ENCODE results near the gene BABAM2. TPM values are rescaled to one million over a fixed set of nuclear protein-coding genes. Genes with fewer than 3 reads are reported as not detected.
"Not testable (repeated sequence)": the region's sequence is repeated elsewhere in the genome, so short reads cannot be mapped to it uniquely, and the experiment has no call there.

Gene BABAM2
- total RNA-seq, 1 experiment from 2014 or later, result 33.1 TPM

GRCh38 chr2:28318462-28319117 is 428.1 kb downstream of the BABAM2 start:
- DNase-seq, result no peak
- H3K36me3 ChIP-seq, result no peaks in the 10 kb centered on the region
- no peaks in the 10 kb centered on the region for H3K27me3 ChIP-seq
- H3K4me3 ChIP-seq, result no peak overlapping the region
- no peaks in the 10 kb centered on the region for H3K9me3 ChIP-seq

- H3K9me3 ChIP-seq, result no peaks in the 10 kb centered on the region
- H3K4me3 ChIP-seq, result no peak overlapping the region
- DNase-seq, result peak; percentile 77
- H3K27me3 ChIP-seq, result no peaks in the 10 kb centered on the region
- H3K36me3 ChIP-seq, result no peaks in the 10 kb centered on the region
These were observed 428.8 kb downstream of the BABAM2 start for GRCh38 chr2:28319118-28320008.

GRCh38 chr2:28320009-28320365 is 429.5 kb downstream of the BABAM2 start:
- Histone ChIP-seq H3K9me3 (no peaks in the 10 kb centered on the region), H3K27me3 (no peaks in the 10 kb centered on the region), H3K36me3 (no peaks in the 10 kb centered on the region), H3K4me3 (no peak overlapping the region)
- no peak for DNase-seq

- no peak for DNase-seq
- Histone ChIP-seq H3K36me3 (no peaks in the 10 kb centered on the region), H3K4me3 (no peak overlapping the region), H3K9me3 (no peaks in the 10 kb centered on the region), H3K27me3 (no peaks in the 10 kb centered on the region)
These were observed 429.8 kb downstream of the BABAM2 start for GRCh38 chr2:28320371-28320770.

- Histone ChIP-seq H3K9me3 (no peaks in the 10 kb centered on the region), H3K36me3 (no peaks in the 10 kb centered on the region), H3K4me3 (no peak overlapping the region), H3K27me3 (no peaks in the 10 kb centered on the region)
- DNase-seq, result no peak
These were observed 430.9 kb downstream of the BABAM2 start for GRCh38 chr2:28321426-28321825.

GRCh38 chr2:28322051-28322450 is 431.5 kb downstream of the BABAM2 start:
- H3K36me3 ChIP-seq, result no peaks in the 10 kb centered on the region
- DNase-seq, result no peak
- no peak overlapping the region for H3K4me3 ChIP-seq
- no peaks in the 10 kb centered on the region for H3K27me3 ChIP-seq
- no peaks in the 10 kb centered on the region for H3K9me3 ChIP-seq

- Histone ChIP-seq H3K27me3 (no peaks in the 10 kb centered on the region), H3K9me3 (no peaks in the 10 kb centered on the region), H3K36me3 (no peaks in the 10 kb centered on the region), H3K4me3 (no peak overlapping the region)
- DNase-seq, result no peak
These were observed 431.9 kb downstream of the BABAM2 start for GRCh38 chr2:28322456-28322855.

- H3K9me3 ChIP-seq, result no peaks in the 10 kb centered on the region
- no peak overlapping the region for H3K4me3 ChIP-seq
- H3K27me3 ChIP-seq, result no peaks in the 10 kb centered on the region
- H3K36me3 ChIP-seq, result no peaks in the 10 kb centered on the region
- no peak for DNase-seq
These were observed 432.5 kb downstream of the BABAM2 start for GRCh38 chr2:28322981-28323396.

GRCh38 chr2:28325173-28325566 is 434.6 kb downstream of the BABAM2 start:
- no peaks in the 10 kb centered on the region for H3K27me3 ChIP-seq
- no peak overlapping the region for H3K4me3 ChIP-seq
- H3K36me3 ChIP-seq, result no peaks in the 10 kb centered on the region
- DNase-seq, result no peak
- H3K9me3 ChIP-seq, result no peaks in the 10 kb centered on the region

- no peak for DNase-seq
- no peaks in the 10 kb centered on the region for H3K36me3 ChIP-seq
- H3K4me3 ChIP-seq, result no peak overlapping the region
- H3K27me3 ChIP-seq, result no peaks in the 10 kb centered on the region
- H3K9me3 ChIP-seq, result no peaks in the 10 kb centered on the region
These were observed 435.3 kb downstream of the BABAM2 start for GRCh38 chr2:28325567-28326468.

- H3K4me3 ChIP-seq, result no peak overlapping the region
- no peaks in the 10 kb centered on the region for H3K9me3 ChIP-seq
- no peaks in the 10 kb centered on the region for H3K27me3 ChIP-seq
- DNase-seq, result no peak
- H3K36me3 ChIP-seq, result no peaks in the 10 kb centered on the region
These were observed 435.9 kb downstream of the BABAM2 start for GRCh38 chr2:28326469-28326805.

GRCh38 chr2:28326881-28327505 is 436.5 kb downstream of the BABAM2 start:
- DNase-seq, result no peak
- Histone ChIP-seq H3K27me3 (no peaks in the 10 kb centered on the region), H3K4me3 (no peak overlapping the region), H3K9me3 (no peaks in the 10 kb centered on the region), H3K36me3 (no peaks in the 10 kb centered on the region)

GRCh38 chr2:28327581-28327955 is 437.0 kb downstream of the BABAM2 start:
- no peak for DNase-seq
- Histone ChIP-seq H3K27me3 (no peaks in the 10 kb centered on the region), H3K9me3 (no peaks in the 10 kb centered on the region), H3K36me3 (no peaks in the 10 kb centered on the region), H3K4me3 (no peak overlapping the region)

- H3K27me3 ChIP-seq, result no peaks in the 10 kb centered on the region
- H3K4me3 ChIP-seq, result no peak overlapping the region
- no peak for DNase-seq
- H3K36me3 ChIP-seq, result no peaks in the 10 kb centered on the region
- H3K9me3 ChIP-seq, result no peaks in the 10 kb centered on the region
These were observed 437.7 kb downstream of the BABAM2 start for GRCh38 chr2:28327956-28328922.

- Histone ChIP-seq H3K9me3 (no peaks in the 10 kb centered on the region), H3K4me3 (no peak overlapping the region), H3K27me3 (no peaks in the 10 kb centered on the region), H3K36me3 (no peaks in the 10 kb centered on the region)
- no peak for DNase-seq
These were observed 438.7 kb downstream of the BABAM2 start for GRCh38 chr2:28329184-28329583.

GRCh38 chr2:28330722-28331121 is 440.2 kb downstream of the BABAM2 start:
- not testable (repeated sequence) for DNase-seq, H3K9me3 ChIP-seq, H3K4me3 ChIP-seq, H3K36me3 ChIP-seq, H3K27me3 ChIP-seq
